HG03159 (cell line): ENCODE measurements around the gene ZKSCAN3.
"Not testable (repeated sequence)": the region's sequence is repeated elsewhere in the genome, so short reads cannot be mapped to it uniquely, and the experiment has no call there.

Experiments used
- ATAC-seq: cut with Tn5 transposase; IDR thresholded peaks from one replicate; pipeline ENCODE4 v1.9.1; 2021; ENCODE audit warnings: mild to moderate bottlenecking, moderate library complexity; ENCODE audit not compliant: unreplicated experiment

The ZKSCAN3 gene

DNA sequence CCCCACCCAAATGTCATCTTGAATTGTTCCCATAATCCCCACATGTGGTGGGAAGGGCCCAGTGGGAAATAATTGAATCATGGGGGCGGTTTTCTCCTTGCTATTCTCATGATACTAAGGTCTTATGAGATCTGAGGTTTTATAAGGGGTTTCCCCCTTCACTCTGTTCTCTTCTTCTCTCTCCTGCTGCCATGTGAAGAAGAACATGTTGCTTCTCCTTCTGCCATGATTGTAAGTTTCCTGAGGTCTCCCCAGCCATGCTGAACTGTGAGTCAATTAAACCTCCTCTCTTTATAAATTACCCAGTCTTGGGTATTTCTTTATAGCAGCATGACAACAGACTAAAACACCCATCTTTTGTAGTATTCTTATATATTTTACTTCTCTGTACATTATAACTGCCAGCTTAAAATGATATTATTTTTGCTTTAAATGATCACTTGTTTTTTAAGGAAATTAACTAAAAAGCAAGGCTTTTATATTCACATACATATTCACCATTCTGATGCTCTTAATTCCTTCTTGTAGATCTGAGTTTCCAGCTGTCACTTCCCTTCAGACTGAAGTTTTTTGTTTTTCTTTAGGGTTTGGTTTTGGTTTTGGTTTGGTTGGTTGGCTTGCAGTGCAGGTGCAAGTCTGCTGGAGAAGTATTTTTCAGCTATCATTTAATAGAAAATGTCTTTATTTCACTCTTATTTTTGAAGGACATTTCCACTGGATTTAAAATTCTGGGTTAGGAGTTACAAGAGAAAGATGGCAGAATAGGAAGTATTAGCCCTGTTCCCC is 9.2 kb upstream of the ZKSCAN3 start:
- no peak for ATAC-seq

DNA sequence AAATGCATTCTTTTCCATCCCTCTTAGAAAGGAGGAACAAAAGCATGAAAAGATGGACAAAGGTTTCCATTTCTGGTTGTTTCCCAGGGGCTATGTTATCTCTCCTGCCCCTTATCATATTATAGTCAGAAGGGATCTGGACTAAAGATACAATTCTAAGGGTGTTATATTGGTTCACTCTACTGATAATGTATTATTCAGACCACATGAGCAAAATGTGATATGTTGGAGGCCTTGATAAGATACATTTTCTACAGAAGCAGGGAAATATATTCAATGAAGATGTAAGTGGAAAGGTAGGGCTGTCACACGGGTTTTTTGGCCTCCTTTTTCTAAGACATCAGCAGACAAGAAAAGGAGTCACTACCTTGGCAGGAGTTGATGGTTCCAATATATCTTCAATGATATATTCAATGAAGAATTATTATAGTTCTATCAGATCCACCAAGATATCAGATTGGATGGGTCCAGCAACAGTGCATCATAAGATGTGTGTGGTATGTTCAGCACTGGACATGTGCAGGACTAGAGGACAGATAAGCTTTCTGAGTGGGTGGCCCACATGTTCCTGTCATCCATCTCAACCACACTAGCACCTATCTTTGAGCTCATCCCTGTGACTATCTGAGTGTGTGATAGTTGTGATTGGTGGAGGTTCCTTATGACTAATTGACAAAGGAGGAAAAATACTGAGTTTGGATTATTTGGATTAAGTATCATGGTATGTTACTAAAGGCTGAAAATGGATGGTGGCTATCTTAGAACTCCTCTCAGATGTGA is 5.7 kb upstream of the ZKSCAN3 start:
- ATAC-seq = no peak

DNA sequence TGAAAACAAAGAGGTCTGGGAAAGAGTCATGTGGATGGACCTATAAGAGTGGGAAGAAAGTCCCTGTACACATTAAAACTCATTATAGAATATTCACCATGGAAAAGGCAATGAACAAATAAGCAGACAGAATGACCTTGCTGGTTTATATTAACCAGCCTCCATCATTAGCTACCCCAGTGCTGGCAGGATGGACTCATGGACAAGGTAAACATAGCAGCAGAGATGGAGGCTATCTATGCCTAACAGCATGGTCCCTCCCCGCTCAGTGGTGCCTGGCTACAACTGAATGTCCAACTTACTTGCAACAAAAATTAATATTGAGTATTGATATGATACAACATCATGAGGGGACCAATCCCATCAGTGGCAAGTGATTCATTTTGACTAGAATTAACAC is 4.5 kb upstream of the ZKSCAN3 start:
- no peak for ATAC-seq

DNA sequence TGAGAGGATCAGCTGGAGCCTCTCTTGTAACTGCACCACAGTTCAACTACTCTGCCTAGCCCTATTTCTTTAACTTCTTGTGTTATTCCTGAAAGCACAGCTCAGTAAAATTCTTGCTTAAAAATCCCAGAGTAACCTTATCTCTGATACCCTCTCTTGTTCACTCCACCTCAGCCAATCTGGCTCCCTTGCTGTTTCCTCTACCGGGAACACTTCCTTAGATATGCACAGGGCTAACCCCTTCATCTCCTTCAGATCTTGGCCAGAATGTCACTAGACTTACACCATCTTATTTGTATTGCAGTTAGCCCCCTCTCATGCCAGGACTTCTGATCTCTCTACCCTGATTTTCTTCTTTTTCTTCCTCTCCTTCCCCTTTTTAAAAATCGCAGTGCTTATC is 2.6 kb upstream of the ZKSCAN3 start:
- no peak for ATAC-seq

DNA sequence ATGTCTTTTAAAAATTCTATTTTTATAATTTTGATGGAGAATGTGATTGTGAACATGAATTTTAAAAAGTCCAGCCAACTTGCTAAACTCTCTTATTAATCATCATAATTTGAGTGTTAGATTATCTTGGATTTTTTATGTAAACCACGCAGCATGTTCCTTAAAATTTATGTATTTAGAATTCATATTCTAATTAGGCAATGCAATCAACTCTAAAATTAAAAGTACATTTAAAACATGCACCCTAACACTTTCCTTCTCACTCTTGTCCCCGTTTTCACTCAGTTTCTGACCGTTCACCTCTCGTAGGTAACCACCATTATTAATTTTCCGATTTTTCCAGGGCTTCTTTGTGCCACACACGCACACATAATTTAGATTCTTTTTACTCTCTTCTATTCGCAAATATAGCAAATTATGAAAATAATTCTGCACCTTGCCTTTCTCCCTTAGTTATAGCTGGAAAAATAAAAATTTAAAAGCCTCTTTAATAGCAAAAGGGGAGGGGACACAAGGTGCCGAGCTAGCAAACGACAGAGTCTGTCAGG is 329 bp upstream of the ZKSCAN3 start:
- no peak for ATAC-seq

DNA sequence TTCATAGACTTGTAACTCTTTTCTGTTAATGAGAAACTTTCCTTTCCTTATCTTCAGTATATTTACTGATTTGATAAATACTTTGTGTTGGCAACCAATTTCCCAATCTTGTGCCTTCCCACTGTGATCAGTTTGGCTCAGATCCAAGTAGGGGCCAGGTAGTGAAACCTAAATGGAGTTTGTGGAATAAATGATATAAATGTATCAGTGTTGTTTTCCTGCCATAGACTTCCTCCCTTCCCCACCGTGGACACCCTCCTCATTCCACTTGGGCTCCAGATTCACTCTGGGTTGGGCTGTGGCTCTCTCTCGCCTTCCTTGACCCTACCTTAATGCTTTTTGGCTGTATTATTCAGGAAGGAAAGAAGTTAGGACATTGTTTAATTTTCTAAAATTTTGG is 1.3 kb downstream of the ZKSCAN3 start:
- ATAC-seq = no peak

DNA sequence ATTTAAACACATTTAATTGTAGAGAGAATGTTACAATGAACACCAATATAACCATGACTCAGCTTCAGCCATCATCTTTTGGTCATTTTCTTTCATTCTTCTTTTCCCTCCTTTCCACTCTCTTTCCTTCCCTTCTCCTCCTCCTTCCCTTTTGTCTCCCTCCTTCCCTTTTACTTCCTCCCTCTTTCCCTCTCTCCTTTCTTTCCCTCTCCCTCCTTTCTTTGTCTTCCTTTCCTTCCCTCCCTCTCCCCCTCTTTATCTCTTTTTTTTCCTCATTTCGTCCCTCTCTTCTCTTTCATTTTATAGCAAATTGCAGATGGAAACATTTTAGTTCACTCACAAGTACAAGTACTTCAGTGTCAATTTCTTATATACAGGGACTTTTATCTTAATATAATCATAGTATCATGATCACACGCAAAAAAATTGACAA is 1.8 kb downstream of the ZKSCAN3 start:
- ATAC-seq = no peak

DNA sequence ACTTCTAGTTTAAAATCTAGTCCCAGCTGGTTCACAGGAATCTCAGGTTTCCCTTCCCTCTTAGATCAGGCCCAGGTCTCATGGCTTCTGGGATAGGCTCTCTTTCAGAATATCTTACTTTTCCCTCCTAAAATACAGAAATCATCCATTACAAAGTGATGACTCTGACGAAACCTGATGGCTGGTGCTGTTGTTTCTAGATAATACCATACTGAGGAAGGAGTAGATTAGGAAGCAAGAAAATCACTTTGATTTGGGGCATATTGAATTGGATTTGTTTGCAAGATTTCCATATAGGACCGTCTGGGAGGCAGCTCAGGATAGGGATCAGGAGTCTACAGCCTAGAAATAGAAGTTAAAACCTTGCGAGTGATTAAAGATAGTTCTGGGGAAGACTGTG is 3.6 kb downstream of the ZKSCAN3 start:
- ATAC-seq = no peak

DNA sequence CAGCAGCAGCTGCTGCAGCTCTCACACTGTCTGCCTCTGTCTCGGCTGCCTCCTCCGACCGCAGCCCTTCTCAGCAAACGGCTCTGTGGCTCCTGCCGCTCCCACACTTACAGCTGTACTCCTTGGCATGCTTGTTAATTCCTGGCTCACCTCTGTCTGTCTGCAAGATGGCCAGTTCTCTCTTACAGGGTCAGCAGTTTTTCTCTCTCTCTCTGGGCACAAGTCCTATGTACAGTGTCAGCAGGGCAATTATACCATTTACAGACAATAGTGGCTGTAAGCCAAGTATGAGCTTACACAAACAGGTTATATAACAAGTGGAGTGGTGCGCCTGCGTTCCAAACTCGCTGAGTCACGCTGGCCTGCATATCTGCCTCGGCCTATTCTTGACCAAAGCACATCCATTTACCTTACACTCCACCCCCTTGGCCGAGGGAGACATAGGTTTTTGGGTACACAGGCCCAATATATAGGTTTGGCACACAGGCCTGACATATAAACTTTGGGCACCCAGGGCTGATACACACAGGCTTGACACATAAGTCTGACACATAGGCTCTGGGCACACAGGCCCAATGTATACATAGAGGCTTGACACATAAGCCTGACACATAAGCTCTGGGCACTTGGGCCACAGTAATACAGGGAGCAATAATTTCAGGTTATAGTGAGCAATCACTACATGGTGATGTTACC is 4.4 kb downstream of the ZKSCAN3 start:
- no peak for ATAC-seq

DNA sequence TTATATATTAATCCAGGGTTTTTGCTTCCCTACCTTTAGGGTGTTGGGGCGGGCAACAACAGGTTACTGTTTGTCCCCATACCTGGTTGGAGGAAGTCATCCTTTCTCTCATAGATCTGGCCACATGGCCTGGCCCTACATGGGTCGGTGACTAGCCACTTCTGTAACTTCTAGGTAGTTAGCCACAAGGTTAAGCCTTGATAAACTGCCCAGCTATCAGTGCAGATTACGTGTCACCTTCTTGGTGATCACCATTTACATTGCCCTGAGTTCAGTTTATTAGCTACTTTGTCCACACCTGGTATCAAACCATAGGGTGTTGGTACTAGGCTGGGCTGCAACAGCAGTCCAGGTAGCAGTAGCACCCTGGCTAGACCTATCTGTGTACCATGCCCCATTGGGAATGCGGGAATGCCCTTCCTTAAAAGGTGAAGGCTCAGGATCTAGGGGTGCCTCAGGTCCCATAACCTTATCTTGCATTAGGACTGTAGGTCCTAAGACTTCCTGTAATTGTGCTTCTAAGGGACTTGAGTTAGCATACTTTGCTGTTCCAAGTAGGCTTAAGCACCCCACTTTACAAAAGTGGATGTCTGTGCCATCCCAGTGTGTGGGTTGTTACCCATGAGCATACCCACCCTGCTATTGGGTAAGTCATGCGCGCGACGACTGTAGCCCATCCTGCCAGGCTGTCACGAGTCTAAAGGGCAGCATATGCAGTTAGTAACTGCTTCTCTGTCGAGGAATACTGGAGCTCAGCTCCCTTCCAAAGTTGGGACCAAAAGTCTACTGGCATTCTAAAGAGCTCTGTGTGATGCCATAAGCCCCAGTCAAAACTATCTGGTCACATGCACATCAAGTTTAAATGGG is 5.2 kb downstream of the ZKSCAN3 start:
- ATAC-seq = no peak

DNA sequence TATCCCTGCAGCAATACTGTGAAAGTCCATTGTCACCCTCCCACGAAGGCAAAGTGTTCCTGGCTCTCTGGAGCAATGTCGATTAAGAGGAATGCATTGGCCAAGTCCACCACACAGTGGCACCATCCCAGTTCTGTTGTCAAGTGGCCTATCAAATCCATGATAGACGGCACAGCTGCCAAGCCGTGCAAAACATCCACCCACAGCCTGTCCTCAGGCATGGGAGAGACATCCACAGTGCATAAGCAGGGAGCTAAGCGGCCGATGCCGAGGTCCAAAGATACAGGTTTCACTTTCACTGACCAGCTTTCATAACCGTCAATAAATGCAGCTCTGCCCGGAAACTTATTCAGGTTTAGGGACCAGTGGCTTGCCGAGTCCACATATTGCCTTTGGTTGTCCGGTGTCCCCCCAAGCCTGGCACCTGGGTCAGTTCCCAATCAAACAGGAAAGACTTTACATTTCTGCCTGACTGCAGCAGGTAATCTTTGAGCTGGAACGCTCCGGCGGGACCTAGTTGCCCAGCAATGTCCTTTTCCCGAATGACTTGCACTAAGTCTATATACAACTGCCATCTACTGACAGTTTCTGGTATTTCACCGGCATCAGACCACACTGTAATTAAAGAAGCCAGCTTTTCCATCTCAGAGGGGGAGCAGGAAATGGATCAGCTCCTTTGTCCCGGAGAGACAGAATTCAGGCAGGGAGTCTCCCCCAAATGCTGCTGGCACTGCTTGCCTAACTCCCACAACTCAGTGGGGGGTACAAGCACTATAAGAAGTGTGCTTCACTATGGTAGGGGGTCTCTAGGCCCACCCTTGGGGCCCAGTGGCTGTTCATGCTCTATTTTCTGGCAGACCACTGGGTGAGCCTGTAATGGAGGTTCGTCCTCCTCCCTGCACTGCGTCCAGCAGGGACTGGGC is 6.3 kb downstream of the ZKSCAN3 start:
- peak; percentile 67 for ATAC-seq

DNA sequence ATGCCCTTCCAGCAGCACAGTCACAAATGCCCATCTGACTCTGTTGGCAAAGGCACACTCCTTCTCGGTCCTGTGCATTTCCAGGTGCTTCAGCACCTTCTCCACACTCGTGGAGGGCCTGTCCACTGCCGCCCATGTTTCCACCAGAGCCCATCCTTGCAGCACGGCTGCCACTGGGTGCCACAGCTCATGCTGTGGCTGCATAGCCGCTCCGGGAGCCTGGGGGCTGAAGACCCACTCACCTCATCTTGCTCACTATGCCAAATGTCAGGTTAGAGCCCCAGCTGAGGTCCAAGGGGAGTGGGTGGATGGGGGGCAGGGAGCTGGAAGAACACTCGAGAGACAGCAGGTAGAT is 6.9 kb downstream of the ZKSCAN3 start:
- ATAC-seq = no peak

DNA sequence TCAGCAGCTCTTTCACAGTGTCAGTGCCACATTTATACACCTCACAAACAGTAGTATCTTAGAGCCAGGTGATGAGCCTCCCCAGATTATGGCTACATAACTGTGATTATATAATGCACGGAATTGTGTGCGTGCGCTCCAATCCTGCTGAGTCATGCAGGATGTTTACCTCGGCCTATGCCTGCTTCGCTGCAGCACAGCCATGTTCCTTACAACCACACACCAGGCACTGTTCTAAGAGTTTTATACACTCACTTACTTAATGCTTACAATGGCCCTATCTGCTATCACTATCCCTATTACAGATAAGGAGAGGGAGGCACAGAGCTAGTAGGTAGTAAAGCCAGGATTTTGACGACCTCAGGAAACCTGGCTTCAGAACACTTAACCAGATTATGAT is 7.3 kb downstream of the ZKSCAN3 start:
- ATAC-seq = no peak

DNA sequence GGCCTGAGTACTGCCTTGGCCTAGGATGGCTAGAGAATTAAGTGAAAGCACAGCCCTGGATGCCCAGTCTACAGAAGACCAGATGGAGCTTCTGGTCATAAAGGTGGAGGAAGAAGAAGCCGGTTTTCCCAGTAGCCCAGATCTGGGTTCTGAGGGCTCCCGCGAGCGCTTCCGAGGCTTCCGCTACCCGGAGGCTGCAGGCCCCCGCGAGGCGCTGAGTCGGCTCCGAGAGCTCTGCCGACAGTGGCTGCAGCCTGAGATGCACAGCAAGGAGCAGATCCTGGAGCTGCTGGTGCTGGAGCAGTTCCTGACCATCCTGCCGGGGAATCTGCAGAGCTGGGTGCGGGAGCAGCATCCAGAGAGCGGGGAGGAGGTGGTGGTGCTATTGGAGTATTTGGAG is 9.8 kb downstream of the ZKSCAN3 start:
- ATAC-seq = not testable (repeated sequence)

DNA sequence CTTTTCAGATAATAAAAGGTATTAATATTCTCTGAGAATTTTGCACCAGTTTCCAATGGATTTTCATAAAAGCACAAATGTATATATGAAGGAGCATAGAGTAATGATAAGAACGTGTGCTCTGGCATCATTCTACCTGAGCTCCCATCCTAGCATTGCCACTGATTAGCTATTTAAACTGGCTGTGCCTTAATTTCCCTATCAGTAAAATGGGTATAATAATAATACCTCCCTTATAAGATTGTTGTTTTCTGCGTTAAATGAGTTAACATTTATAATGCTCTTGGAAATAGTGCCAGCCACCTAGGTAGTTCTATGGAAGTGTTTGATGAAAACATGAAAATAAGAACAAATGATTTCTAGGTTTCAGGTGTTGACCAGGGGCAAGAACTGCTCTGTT is 11.2 kb downstream of the ZKSCAN3 start:
- ATAC-seq = no peak

DNA sequence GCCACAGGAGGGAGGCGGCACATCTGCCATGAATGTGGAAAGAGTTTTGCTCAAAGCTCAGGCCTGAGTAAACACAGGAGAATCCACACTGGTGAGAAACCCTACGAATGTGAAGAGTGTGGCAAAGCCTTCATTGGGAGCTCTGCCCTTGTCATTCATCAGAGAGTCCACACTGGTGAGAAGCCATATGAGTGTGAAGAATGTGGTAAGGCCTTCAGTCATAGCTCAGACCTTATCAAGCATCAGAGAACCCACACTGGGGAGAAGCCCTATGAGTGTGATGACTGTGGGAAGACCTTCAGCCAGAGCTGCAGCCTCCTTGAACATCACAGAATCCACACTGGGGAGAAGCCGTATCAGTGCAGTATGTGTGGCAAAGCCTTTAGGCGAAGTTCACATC is 15.8 kb downstream of the ZKSCAN3 start:
- ATAC-seq = not testable (repeated sequence)

DNA sequence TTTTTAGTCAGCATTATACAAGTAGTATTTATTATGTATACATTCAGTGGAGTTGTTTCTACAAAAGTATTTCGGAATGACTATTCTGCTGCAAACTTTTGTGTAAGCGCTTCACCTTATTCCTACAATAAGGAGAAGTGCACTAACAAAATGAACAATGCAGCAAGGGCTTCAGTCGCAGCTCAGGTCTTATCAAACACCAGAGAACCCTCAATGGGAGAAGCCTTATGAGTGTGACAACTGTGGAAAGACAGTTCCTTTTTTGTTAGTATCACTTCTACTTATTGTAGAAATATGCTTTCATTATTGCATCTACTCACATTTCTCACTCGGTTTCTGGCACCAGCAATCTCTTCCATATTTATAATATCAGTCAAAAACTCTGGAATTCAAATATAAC is 18.8 kb downstream of the ZKSCAN3 start:
- peak; percentile 64 for ATAC-seq

DNA sequence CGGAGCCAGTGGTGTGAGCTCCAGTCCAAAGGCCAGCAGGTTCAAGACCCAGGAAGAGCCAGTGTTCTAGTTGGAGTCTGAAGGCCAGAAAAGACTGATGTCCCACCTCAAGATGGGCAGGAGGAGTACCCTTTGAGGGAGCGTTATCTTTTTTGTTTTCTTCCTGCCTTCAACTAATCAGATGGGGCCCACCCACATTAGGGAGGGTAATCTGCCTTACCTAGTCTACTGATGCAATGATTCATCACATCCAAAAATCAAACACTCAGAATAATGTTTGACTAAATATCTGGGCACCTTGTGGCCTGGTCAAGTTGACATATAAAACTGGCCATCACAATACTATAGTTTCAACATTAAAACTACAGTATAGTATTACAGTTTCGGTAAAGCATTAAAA is 19.7 kb downstream of the ZKSCAN3 start:
- no peak for ATAC-seq

DNA sequence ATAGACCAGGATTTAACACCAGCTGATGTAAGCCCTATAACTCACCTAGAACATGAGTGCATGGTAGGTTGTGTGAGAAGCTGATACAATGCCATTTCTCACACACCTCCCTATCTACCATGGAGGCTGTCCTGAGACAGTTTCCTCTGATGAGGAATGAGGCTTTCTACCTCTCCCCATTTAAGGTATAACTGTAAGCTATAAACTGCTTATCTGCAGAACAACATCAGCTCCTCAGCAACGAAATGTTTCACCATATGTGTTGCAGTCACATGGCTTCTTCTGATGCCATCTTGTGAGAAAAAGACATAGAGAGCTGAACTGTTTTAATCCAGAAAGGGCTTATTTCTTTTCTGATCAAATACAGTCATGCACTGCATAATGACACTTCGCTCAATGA is 20.7 kb downstream of the ZKSCAN3 start:
- ATAC-seq = no peak

DNA sequence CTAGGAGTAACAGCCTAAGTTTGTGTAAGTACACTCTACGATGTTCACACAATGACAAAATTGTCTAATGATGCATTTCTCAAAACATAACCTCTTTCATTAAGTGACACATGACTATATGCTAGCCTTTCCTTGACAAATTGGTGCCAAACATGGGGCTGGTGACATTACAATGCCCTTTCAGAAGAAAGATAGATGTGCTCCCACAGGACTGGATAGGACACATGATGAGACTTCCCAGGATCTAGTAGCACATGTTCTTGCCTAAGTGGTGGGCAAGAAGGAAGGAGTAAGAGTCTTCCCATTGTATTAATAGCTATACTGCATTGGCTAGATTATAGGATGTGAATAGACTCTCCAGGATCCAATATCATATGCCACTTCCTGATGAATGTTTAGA is 21.5 kb downstream of the ZKSCAN3 start:
- no peak for ATAC-seq
